Measurements from ENCODE around the gene ATG5.

ATG5 gene

GRCh38 chr6:106318061-106318460 lies 7.5 kb downstream of the ATG5 start:
- no peak for TF ChIP-seq CTCF (IDR thresholded peaks at IDR 0.05; ENCODE audit: insufficient read depth, low read length, missing control alignments)
- ChIA-PET CTCF (interaction anchor here (1.0 to 1.2 kb wide), 2 partner anchors 17 to 219 kb away, joined by 3 to 5 read pairs; no protein-coding TSS in a partner anchor), POLR2A (no interaction called here)
- H3K4me3 ChIP-seq (ENCODE audit: low read depth, low read length) = no peak overlapping the region
- no peak for DNase-seq (ENCODE audit: low read depth, low spot score)

- ChIA-PET CTCF (interaction anchor here (1.2 kb wide), 3 partner anchors 227 to 827 kb away, joined by 3 read pairs; no protein-coding TSS in a partner anchor), POLR2A (no interaction called here)
- DNase-seq (ENCODE audit: low read depth, low spot score) = no peak
- TF ChIP-seq CTCF (IDR thresholded peaks at IDR 0.05; ENCODE audit: insufficient read depth, low read length, missing control alignments) = no peak
- no peak overlapping the region for H3K4me3 ChIP-seq (ENCODE audit: low read depth, low read length)
Observed at GRCh38 chr6:106316375-106316766, 9.2 kb downstream of the ATG5 start.

GRCh38 chr6:106315765-106316374 lies 9.7 kb downstream of the ATG5 start:
- CTCF ChIA-PET = interaction anchor here (0.9 to 1.5 kb wide), 5 partner anchors 15 to 827 kb away, joined by 3 to 8 read pairs (median 3); no protein-coding TSS in a partner anchor
- no peak for DNase-seq (ENCODE audit: low read depth, low spot score)
- H3K4me3 ChIP-seq (ENCODE audit: low read depth, low read length) = no peak overlapping the region
- no peak for TF ChIP-seq CTCF (IDR thresholded peaks at IDR 0.05; ENCODE audit: insufficient read depth, low read length, missing control alignments)
- POLR2A ChIA-PET = no interaction called here

- no peak overlapping the region for H3K4me3 ChIP-seq (ENCODE audit: low read depth, low read length)
- TF ChIP-seq CTCF (IDR thresholded peaks at IDR 0.05; ENCODE audit: insufficient read depth, low read length, missing control alignments) = no peak
- ChIA-PET POLR2A (no interaction called here), CTCF (interaction anchor here (1.2 to 1.8 kb wide), 4 partner anchors 9 to 217 kb away, joined by 3 to 8 read pairs (median 4); no protein-coding TSS in a partner anchor)
- DNase-seq (ENCODE audit: low read depth, low spot score) = no peak
Observed at GRCh38 chr6:106309766-106310373, 15.7 kb downstream of the ATG5 start.

- ChIA-PET CTCF (interaction anchor here (1.2 to 1.8 kb wide), 4 partner anchors 8 to 216 kb away, joined by 3 to 8 read pairs (median 4); no protein-coding TSS in a partner anchor), POLR2A (no interaction called here)
- no peak for TF ChIP-seq CTCF (IDR thresholded peaks at IDR 0.05; ENCODE audit: insufficient read depth, low read length, missing control alignments)
- DNase-seq (ENCODE audit: low read depth, low spot score) = no peak
- no peak overlapping the region for H3K4me3 ChIP-seq (ENCODE audit: low read depth, low read length)
Observed at GRCh38 chr6:106308985-106309384, 16.6 kb downstream of the ATG5 start.

- H3K4me3 ChIP-seq (ENCODE audit: low read depth, low read length) = no peak overlapping the region
- ChIA-PET POLR2A (no interaction called here), CTCF (interaction anchor here (6.6 kb wide), 1 partner anchor 216 kb away, joined by 78 read pairs; no protein-coding TSS in a partner anchor)
- TF ChIP-seq CTCF (IDR thresholded peaks at IDR 0.05; ENCODE audit: insufficient read depth, low read length, missing control alignments) = no peak
- DNase-seq (ENCODE audit: low read depth, low spot score) = no peak
Observed at GRCh38 chr6:106305740-106306139, 19.8 kb downstream of the ATG5 start.

All from AG04449 (cell line).